Measurements from ENCODE around the gene MGAT5.

Gene MGAT5

GRCh38 chr2:134369220-134369902 is 115.5 kb downstream of the MGAT5 start:
- no peak for TF ChIP-seq ZFP3 (CRISPR knock-in tag; IDR thresholded peaks at IDR 0.05)
- no peak for TF ChIP-seq POU6F1 (CRISPR knock-in tag; IDR thresholded peaks at IDR 0.05; ENCODE audit: borderline replicate concordance, low read depth)
- TF ChIP-seq ZNF565 (CRISPR knock-in tag; conservative IDR thresholded peaks at IDR 0.05; ENCODE audit: low read depth): no peak
- TF ChIP-seq ZNF8 (CRISPR knock-in tag; IDR thresholded peaks at IDR 0.05): no peak
- no peak for TF ChIP-seq PATZ1 (CRISPR knock-in tag; IDR thresholded peaks at IDR 0.05; ENCODE audit: borderline replicate concordance)
- no peak for TF ChIP-seq ARNTL (CRISPR knock-in tag; IDR thresholded peaks at IDR 0.05; ENCODE audit: borderline replicate concordance, low read depth)
- TF ChIP-seq ZC3H10 (CRISPR knock-in tag; IDR thresholded peaks at IDR 0.05): no peak
- TF ChIP-seq, protein P1, sequence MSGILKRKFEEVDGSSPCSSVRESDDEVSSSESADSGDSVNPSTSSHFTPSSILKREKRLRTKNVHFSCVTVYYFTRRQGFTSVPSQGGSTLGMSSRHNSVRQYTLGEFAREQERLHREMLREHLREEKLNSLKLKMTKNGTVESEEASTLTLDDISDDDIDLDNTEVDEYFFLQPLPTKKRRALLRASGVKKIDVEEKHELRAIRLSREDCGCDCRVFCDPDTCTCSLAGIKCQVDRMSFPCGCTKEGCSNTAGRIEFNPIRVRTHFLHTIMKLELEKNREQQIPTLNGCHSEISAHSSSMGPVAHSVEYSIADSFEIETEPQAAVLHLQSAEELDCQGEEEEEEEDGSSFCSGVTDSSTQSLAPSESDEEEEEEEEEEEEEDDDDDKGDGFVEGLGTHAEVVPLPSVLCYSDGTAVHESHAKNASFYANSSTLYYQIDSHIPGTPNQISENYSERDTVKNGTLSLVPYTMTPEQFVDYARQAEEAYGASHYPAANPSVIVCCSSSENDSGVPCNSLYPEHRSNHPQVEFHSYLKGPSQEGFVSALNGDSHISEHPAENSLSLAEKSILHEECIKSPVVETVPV (CRISPR knock-in tag; IDR thresholded peaks at IDR 0.05): no peak
- no peak for TF ChIP-seq GLIS3 (CRISPR knock-in tag; IDR thresholded peaks at IDR 0.05)
- no peak for TF ChIP-seq OSR1 (CRISPR knock-in tag; IDR thresholded peaks at IDR 0.05)
- TF ChIP-seq ESRRG (CRISPR knock-in tag; IDR thresholded peaks at IDR 0.05): no peak
- TF ChIP-seq TSHZ2 (CRISPR knock-in tag; IDR thresholded peaks at IDR 0.05): no peak
- TF ChIP-seq PPARA (CRISPR knock-in tag; IDR thresholded peaks at IDR 0.05; ENCODE audit: borderline replicate concordance): no peak
- no peak for TF ChIP-seq RARB (CRISPR knock-in tag; IDR thresholded peaks at IDR 0.05)
- no peak for TF ChIP-seq TCF4 (CRISPR knock-in tag; IDR thresholded peaks at IDR 0.05; ENCODE audit: borderline replicate concordance)
- no peak for TF ChIP-seq ISL1 (CRISPR knock-in tag; IDR thresholded peaks at IDR 0.05)
- TF ChIP-seq CSDC2 (CRISPR knock-in tag; IDR thresholded peaks at IDR 0.05): no peak
- TF ChIP-seq ZFP30 (CRISPR knock-in tag; IDR thresholded peaks at IDR 0.05): no peak
- ATAC-seq: no peak

- ATAC-seq: no peak
- TF ChIP-seq ISL1 (CRISPR knock-in tag; IDR thresholded peaks at IDR 0.05) (no peak), PPARA (CRISPR knock-in tag; IDR thresholded peaks at IDR 0.05; ENCODE audit: borderline replicate concordance) (no peak), ARNTL (CRISPR knock-in tag; IDR thresholded peaks at IDR 0.05; ENCODE audit: borderline replicate concordance, low read depth) (no peak), ZNF8 (CRISPR knock-in tag; IDR thresholded peaks at IDR 0.05) (no peak), PATZ1 (CRISPR knock-in tag; IDR thresholded peaks at IDR 0.05; ENCODE audit: borderline replicate concordance) (no peak), RARB (CRISPR knock-in tag; IDR thresholded peaks at IDR 0.05) (no peak), SNAI2 (CRISPR knock-in tag; IDR thresholded peaks at IDR 0.05) (no peak), BACH2 (CRISPR knock-in tag; IDR thresholded peaks at IDR 0.05; ENCODE audit: borderline replicate concordance) (no peak), ZNF70 (CRISPR knock-in tag; IDR thresholded peaks at IDR 0.05) (no peak)
Measured at GRCh38 chr2:134370655-134371445, 117.0 kb downstream of the MGAT5 start.
